Cortex of kidney (tissue), 1 donor: ENCODE results near the gene NOSIP.

Source experiments
- DNase-seq: peaks from one replicate; lab custom pipeline; 2025; lab: John Stamatoyannopoulos, UW

The NOSIP gene

GRCh38 chr19:49546825-49547565 is 33.4 kb downstream of the NOSIP start:
- DNase-seq: no peak

- no peak for DNase-seq
These were observed 36.2 kb downstream of the NOSIP start for GRCh38 chr19:49544154-49544553.

DNA sequence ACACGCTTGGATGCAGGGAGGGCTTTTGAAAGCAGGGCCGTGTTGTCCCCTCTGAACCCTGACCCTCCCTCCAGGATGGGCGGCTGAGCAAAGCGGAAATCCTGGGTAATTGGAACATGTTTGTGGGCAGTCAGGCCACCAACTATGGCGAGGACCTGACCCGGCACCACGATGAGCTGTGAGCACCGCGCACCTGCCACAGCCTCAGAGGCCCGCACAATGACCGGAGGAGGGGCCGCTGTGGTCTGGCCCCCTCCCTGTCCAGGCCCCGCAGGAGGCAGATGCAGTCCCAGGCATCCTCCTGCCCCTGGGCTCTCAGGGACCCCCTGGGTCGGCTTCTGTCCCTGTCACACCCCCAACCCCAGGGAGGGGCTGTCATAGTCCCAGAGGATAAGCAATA is 37.3 kb downstream of the NOSIP start:
- DNase-seq: no peak

DNA sequence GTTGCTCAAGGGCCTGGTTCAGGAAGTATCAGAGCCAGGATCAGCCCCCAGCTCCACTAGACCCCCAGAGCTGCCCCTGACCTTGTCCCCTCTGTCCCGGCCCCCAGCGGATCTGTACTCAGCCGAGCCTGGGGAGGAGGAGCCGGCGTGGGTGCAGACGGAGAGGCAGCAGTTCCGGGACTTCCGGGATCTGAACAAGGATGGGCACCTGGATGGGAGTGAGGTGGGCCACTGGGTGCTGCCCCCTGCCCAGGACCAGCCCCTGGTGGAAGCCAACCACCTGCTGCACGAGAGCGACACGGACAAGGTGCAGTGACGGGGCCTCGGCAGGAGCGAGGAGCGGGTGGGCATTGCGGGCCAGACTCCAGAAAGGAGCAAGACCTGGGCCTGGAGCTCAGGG is 37.9 kb downstream of the NOSIP start:
- no peak for DNase-seq

GRCh38 chr19:49541914-49542313 is 38.4 kb downstream of the NOSIP start:
- DNase-seq: no peak

- DNase-seq: no peak
These were observed 41.0 kb downstream of the NOSIP start for GRCh38 chr19:49539192-49539952.

DNA sequence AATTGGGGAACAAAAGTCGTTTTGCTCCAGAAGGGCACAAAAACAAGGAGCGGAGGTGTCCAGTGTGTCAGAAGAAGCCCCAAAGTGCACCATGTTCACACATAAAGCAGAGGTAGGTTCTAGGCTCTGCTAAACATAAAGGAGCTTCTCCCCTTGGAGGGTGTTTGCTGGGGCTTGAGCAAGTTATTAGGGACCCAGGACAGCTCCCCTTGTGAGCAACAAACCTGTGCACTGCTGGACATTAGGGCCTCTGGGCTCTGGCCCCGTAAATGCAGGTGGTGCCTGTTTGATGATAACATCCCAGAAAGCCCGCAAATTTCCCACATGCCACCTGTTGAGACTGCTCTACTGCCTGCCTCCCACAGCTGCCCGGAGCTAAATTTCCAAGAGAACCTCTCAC is 41.7 kb downstream of the NOSIP start:
- no peak for DNase-seq

DNA sequence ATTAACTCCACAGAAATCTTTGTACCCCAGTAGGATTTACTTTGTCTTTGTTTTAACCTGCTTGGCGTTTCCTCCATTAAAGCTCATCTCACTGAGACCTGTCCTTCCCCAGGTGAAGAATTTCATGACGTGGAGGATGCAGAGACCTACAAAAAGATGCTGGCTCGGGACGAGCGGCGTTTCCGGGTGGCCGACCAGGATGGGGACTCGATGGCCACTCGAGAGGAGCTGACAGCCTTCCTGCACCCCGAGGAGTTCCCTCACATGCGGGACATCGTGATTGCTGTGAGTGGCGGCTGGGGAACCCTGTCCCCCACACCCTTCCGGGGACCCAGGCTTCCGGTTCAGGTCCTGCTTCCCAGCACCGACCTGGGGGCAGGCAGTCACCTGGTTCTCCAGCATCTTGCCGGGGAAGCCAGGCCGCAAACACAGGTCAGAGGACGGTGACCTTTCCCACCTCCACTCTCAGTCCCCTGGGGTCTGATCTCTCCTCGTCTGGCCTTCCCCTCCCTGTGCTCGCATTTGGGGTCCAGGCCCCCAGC is 43.4 kb downstream of the NOSIP start:
- no peak for DNase-seq

DNA sequence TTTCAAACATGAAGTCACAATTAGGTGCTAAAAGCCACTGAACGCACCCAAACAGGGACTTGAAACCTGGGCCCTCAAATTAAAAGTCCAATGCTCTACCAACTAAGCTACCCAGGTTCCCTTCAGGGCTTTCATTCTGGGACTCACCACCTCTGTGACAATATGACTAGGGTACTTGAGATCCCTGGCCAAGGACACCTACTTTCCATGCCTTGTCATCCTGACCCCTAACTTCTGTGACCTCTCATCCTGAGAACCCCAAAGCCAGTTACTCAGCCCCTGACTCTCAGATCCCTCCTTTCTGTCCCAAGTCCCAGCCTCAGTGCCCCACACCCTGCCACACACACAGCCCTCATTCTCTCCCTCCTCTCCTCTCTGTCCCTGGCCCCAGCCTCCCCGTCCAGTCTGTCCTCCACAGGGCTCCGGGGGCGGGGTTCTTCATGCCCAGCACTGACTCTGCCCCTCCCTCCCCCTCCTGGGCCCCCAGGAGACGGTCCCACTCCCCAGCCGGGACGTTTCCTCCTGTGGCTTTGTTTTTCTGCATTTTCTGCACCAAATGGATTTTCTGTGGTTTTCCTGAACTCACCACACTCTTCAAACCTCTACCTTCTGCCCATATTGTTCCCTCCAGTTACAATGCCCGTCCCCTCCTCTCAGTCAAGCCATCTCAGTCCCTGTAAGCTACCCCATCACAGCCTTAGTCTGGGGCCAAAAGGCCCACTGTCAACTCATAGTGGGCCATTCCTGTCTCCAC is 45.5 kb downstream of the NOSIP start:
- no peak for DNase-seq

GRCh38 chr19:49533551-49534488 is 46.5 kb downstream of the NOSIP start:
- no peak for DNase-seq

DNA sequence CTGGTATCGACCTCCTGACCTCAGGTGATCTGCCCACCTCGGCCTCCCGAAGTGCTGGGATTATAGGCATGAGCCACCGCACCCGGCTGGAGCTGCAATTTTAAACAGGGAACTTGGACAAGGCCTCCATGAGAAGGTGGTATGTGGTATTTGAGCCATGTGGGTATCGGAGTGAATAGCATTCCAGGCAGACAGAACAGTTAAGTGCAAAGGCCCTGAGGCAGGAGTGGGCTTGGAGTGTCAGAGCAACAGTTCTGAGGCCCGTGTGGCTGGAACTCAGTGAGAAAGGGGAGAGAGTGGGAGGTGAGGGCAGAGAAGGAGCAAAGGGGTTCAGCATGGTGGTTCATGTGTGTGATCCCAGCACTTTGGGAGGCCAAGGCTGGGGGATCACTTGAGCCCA is 49.6 kb downstream of the NOSIP start:
- DNase-seq: no peak

- DNase-seq: no peak
These were observed 52.1 kb downstream of the NOSIP start for GRCh38 chr19:49528211-49528771.

- DNase-seq: no peak
These were observed 55.4 kb downstream of the NOSIP start for GRCh38 chr19:49524812-49525455.

DNA sequence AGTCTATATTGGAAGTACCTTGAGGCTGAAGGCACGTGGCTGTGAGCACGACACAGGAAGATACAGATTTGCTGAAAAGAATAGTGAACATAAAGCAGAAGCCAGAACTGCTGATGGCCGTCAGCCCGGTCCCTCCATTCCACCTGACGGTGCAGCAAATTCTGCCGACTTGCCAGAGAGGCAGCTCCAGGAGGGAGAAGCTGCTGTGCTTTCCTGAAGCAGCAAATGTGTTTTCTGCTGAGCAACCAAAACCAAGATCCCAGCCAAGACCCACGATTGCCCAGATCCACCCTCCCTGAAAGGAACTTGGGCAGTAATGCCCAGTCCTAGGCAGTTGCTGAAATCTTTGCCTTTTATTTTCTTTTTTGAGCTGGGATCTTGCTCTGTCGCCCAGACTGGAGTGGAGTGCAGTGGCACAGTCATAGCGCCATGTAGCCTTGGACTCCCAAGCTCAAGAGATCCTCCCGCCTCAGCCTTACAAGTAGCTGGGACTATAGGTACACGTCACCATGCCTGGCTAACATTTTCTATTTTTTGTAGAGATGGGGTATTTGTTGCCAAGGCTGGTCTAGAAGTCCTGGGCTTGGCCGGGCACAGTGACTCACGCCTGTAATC is 59.5 kb downstream of the NOSIP start:
- DNase-seq: no peak

DNA sequence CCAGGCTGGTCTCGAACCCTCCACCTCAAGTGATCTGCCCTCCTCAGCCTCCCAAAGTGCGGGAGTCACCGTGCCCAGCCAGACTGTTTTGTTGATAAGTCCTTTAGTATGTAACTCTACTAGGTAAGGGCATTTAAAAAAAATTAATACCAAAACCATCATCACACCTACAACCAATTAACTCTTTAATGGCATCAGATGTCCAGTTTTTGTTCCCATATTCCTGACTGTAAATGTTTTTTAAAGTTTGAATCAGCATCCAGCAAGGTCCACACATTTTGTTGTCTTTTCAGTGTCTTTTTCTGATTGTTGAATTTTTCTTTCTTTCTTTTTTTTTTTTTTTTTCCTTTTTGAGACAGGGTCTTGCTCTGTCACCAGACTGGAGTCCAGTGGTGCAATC is 62.3 kb downstream of the NOSIP start:
- DNase-seq: no peak

DNA sequence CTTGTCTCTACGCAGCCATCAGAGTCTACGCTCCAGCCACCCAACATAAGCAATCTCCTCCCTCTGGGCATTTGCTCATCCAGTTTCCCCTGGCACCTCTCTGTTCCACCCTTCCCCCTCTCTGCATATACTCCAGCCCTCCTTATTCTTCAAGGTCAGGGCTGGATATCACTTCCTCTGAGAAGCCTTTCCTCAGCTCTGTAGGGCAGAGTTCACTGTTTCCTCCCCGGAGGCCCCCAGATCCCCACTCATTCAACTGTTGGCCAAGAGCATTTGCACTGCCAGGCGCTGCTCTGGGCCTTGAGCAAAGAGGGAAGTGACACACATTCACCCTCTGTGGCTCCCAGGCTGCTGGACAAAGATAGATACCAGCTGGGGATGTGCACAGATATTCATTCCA is 64.6 kb downstream of the NOSIP start:
- DNase-seq: no peak

DNA sequence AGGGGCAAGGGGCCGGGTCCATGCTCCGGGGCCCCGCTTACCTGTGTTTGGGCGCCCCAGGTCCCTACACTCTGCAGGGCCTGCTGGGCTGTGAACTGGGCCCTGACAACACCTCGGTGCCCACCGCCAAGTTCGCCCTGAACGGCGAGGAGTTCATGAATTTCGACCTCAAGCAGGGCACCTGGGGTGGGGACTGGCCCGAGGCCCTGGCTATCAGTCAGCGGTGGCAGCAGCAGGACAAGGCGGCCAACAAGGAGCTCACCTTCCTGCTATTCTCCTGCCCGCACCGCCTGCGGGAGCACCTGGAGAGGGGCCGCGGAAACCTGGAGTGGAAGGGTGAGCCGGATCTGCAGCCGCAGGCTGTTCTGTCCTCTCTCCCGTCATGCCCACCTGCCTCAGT is 66.2 kb downstream of the NOSIP start:
- DNase-seq: no peak

DNA sequence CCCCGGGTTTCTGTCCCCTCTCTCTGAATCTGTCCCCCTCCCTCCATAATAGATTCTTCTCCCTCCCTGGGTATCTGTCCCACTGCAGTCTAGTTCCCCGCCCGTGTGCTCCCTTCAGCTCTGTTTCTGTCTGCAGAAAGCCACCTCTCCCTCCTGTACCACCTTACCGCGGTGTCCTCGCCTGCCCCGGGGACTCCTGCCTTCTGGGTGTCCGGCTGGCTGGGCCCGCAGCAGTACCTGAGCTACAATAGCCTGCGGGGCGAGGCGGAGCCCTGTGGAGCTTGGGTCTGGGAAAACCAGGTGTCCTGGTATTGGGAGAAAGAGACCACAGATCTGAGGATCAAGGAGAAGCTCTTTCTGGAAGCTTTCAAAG is 66.6 kb downstream of the NOSIP start:
- DNase-seq: no peak

DNA sequence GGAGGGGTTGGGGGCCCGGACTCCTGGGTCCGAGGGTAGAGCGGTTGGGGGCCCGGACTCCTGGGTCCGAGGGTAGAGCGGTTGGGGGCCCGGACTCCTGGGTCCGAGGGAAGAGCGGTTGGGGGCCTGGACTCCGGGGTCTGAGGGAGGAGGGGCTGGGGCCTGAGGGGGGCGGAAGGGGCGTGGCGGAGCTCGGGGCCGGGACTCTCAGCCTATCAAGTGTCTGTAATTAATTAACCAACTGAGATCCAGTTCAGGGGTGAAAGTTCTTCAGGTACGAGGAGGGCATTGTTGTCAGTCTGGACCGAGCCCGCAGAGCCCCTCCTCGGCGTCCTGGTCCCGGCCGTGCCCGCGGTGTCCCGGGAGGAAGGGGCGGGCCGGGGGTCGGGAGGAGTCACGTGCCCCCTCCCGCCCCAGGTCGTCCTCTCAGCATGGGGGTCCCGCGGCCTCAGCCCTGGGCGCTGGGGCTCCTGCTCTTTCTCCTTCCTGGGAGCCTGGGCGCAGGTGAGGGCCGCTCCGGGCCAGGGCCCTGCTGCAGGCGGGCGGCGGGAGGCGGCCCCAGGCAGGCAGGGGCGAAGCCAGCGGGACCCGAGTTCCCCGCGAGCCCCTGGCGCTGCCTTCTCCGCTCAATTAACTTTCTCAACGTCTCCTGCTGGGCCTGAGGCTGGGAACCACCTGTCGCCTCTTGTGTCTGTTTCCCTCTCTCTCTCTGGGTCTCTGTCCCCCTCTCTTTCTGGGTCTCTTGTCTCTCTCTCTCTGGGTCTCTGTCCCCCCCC is 67.2 kb downstream of the NOSIP start:
- no peak for DNase-seq
